Spleen (tissue), 11 donors: ENCODE data around the gene PDE6A. TPM values are rescaled to one million over a fixed set of nuclear protein-coding genes. Genes with fewer than 3 reads are reported as not detected.

Experiments
- DNase-seq: peaks from one replicate; pipeline ENCODE4 v3.0.0-alpha.2; 2020
- H3K27ac ChIP-seq, 8 donors: fragments of 200-600 bp; sonication (generic) in 7 of 8; 1 replicate in 4 of 8; 2 replicates in 4 of 8; pipeline versions ENCODE4 v1.5.0 to v1.8.0; 2016 to 2021; ENCODE audit warnings: inconsistent platforms in 4 of 8, mild to moderate bottlenecking in 4 of 8, moderate library complexity in 1 of 8
- H3K27me3 ChIP-seq, 7 donors: fragments of 200-600 bp; sonication (generic) in 6 of 7; replicated peaks in 1 of 7; 1 replicate in 4 of 7; 2 replicates in 3 of 7; pipeline versions ENCODE4 v1.5.0 to v1.8.0; 2016 to 2021; ENCODE audit warnings: inconsistent platforms in 3 of 7, mild to moderate bottlenecking in 1 of 7
- H3K36me3 ChIP-seq, 6 donors: fragments of 200-600 bp; sonication (generic) in 5 of 6; 1 replicate in 4 of 6; 2 replicates in 2 of 6; pipeline versions ENCODE4 v1.5.0 to v1.8.0; 2016 to 2021; ENCODE audit warnings: inconsistent platforms in 2 of 6
- H3K4me1 ChIP-seq, 6 donors: fragments of 200-600 bp; sonication (generic) in 5 of 6; 1 replicate in 3 of 6; 2 replicates in 3 of 6; pipeline versions ENCODE4 v1.5.0 to v1.8.0; 2016 to 2021; ENCODE audit warnings: inconsistent platforms in 3 of 6
- H3K4me3 ChIP-seq, 8 donors: fragments of 200-600 bp; sonication (generic) in 7 of 8; 1 replicate in 4 of 8; 2 replicates in 4 of 8; pipeline versions ENCODE4 v1.5.0 to v1.8.0; 2016 to 2021; ENCODE audit warnings: inconsistent platforms in 4 of 8, mild to moderate bottlenecking in 4 of 8, moderate library complexity in 2 of 8
- H3K9me3 ChIP-seq, 8 donors: fragments of 200-600 bp; sonication (generic) in 7 of 8; 1 replicate in 4 of 8; 2 replicates in 4 of 8; pipeline versions ENCODE4 v1.5.0 to v1.8.0; 2016 to 2021; ENCODE audit warnings: inconsistent platforms in 4 of 8
- POLR2A ChIP-seq, 3 donors: fragments of 450-650 bp; IDR thresholded peaks; one replicate each; pipeline ENCODE4 v1.5.1; 2017; ENCODE audit warnings: antibody characterized with exemption in 3 of 3, mild to moderate bottlenecking in 1 of 3
- POLR2AphosphoS5 ChIP-seq, 3 donors: sonication (generic); formaldehyde crosslinking; IDR thresholded peaks; one replicate each; pipeline ENCODE4 v1.5.1; 2017; ENCODE audit warnings: antibody characterized with exemption in 3 of 3
- WGBS, 5 donors: extraction: QIAGEN DNeasy Blood & Tissue Kit in 3 of 5; methylation state at CpG; one replicate each; pipeline versions ENCODE4 v1.1.5 to v1.1.7; 2013 to 2018; 5-methylcytosine and 5-hydroxymethylcytosine counted together
- intact Hi-C: fragments of 100-400 bp; cut with DNase I; formaldehyde crosslinking; loops from one replicate; pipeline ENCODE4 v1.15.0; 2023; ENCODE audit warnings: low total_unique reads
- polyA plus RNA-seq, 3 donors: library from polyadenylated mRNA; stranded (reverse); fragments of 200-250 nt; gene quantifications; one replicate each; pipeline ENCODE4 v1.2.1, GENCODE V29; 2013
- total RNA-seq, 7 donors: library from RNA; depleted of rRNA in 3 of 7; stranded (reverse); fragments of >200 nt in 3 of 7; fragmentation: NEBNext Ultra II Directional in 4 of 7; extraction: Animal tissue kit (Norgen Biotek cat#: 25700) in 4 of 7; gene quantifications; one replicate each; pipeline versions ENCODE4 v1.1.0 to v1.2.1, GENCODE V29; 2016 to 2021
- TF ChIP-seq, protein P1 (sequence below), 11 experiments: fragments of 200-600 bp in 7 of 11; fragments of 450-650 bp in 4 of 11; sonication (generic) in 4 of 11; IDR thresholded peaks in 8 of 11; conservative IDR thresholded peaks in 3 of 11; 1 replicate in 7 of 11; 2 replicates in 4 of 11; pipeline versions ENCODE4 v1.4.0 to v1.8.0; 2016 to 2021; ENCODE audit warnings: antibody characterized with exemption in 11 of 11, inconsistent platforms in 4 of 11, mild to moderate bottlenecking in 1 of 11
- donor health status: healthy with polysubstance abuse.
- donor health status: DM: no; HTN: no; CAD: no; lungs with moderate emphysema.
- donor health status: DM: no; HTN: no; CAD: no.
- donor health status: Bipolar disorder and iron deficiency.
- donor health status: healthy.
- donor health status: DM: no; HTN: no; CAD: no.
- donor health status: DM: yes; HTN: yes; CAD: no.

The PDE6A gene
- total and polyA plus RNA-seq, 10 donors: not detected

GRCh38 chr5:149932445-149933350, 11.9 kb downstream of the PDE6A start:
- intact Hi-C loops: no loop called here
- 63 to 74% (median 72%) methylated on average over 25 of the region's 25 CpGs for WGBS, 5 donors
- Histone ChIP-seq H3K36me3 (no peaks in the 10 kb centered on the region), H3K9me3 (no peaks in the 10 kb centered on the region), H3K27ac (peak overlapping the region in 6 of 8 donors; percentile 4 to 63 (median 51)), H3K4me1 (peaks cover 0 to 6% (median under 1%) of the 10 kb centered on the region in 6 donors), H3K4me3 (peak overlapping the region in 5 of 8 donors; percentile 0 to 51 (median 26)), H3K27me3 (peaks cover 0 to 11% (median 0%) of the 10 kb centered on the region in 7 donors)
- peak; percentile 77 for DNase-seq
- TF ChIP-seq, protein P1, sequence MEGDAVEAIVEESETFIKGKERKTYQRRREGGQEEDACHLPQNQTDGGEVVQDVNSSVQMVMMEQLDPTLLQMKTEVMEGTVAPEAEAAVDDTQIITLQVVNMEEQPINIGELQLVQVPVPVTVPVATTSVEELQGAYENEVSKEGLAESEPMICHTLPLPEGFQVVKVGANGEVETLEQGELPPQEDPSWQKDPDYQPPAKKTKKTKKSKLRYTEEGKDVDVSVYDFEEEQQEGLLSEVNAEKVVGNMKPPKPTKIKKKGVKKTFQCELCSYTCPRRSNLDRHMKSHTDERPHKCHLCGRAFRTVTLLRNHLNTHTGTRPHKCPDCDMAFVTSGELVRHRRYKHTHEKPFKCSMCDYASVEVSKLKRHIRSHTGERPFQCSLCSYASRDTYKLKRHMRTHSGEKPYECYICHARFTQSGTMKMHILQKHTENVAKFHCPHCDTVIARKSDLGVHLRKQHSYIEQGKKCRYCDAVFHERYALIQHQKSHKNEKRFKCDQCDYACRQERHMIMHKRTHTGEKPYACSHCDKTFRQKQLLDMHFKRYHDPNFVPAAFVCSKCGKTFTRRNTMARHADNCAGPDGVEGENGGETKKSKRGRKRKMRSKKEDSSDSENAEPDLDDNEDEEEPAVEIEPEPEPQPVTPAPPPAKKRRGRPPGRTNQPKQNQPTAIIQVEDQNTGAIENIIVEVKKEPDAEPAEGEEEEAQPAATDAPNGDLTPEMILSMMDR (IDR thresholded peaks at IDR 0.05 in 8 of 11, conservative IDR thresholded peaks at IDR 0.05 in 3 of 11): peak in 7 of 11 experiments; percentile 17 to 54 (median 35)
- peak in 2 of 3 donors; percentile 20 to 33 for TF ChIP-seq POLR2AphosphoS5 (IDR thresholded peaks at IDR 0.05)
- TF ChIP-seq POLR2A (IDR thresholded peaks at IDR 0.05): no peak

- H3K4me3 ChIP-seq: peak overlapping the region in 3 of 8 donors; percentile 0 to 51 (median 27)
- intact Hi-C loops: no loop called here
- DNase-seq: no peak
These were observed 12.6 kb downstream of the PDE6A start for GRCh38 chr5:149931992-149932436.

GRCh38 chr5:149930749-149931574, 13.6 kb downstream of the PDE6A start:
- peak overlapping the region in 1 of 8 donors; percentile 50 for H3K27ac ChIP-seq

More at GRCh38 chr5:149931992-149932436, 12.6 kb downstream of the PDE6A start:
- Histone ChIP-seq H3K4me1 (peaks cover 0 to 4% (median 0%) of the 10 kb centered on the region in 6 donors), H3K36me3 (no peaks in the 10 kb centered on the region), H3K27ac (peak overlapping the region in 6 of 8 donors; percentile 4 to 63 (median 51)), H3K9me3 (no peaks in the 10 kb centered on the region), H3K27me3 (peaks cover 0 to 11% (median 0%) of the 10 kb centered on the region in 7 donors)
- 76 to 84% (median 80%) methylated on average over 14 of the region's 14 CpGs for WGBS, 5 donors
- TF ChIP-seq POLR2AphosphoS5 (IDR thresholded peaks at IDR 0.05) (no peak), POLR2A (IDR thresholded peaks at IDR 0.05) (no peak)
- TF ChIP-seq, protein P1 (IDR thresholded peaks at IDR 0.05 in 8 of 11, conservative IDR thresholded peaks at IDR 0.05 in 3 of 11): no peak

More at GRCh38 chr5:149930749-149931574, 13.6 kb downstream of the PDE6A start:
- Histone ChIP-seq H3K4me1 (peaks cover 0 to 4% (median 0%) of the 10 kb centered on the region in 6 donors), H3K9me3 (no peaks in the 10 kb centered on the region), H3K36me3 (no peaks in the 10 kb centered on the region), H3K4me3 (peak overlapping the region in 1 of 8 donors; percentile 9), H3K27me3 (peaks cover 0 to 11% (median 0%) of the 10 kb centered on the region in 7 donors)
- WGBS, 5 donors: 66 to 80% (median 73%) methylated on average over 7 of the region's 7 CpGs
- TF ChIP-seq POLR2A (IDR thresholded peaks at IDR 0.05): no peak
- TF ChIP-seq POLR2AphosphoS5 (IDR thresholded peaks at IDR 0.05): no peak
- TF ChIP-seq, protein P1 (IDR thresholded peaks at IDR 0.05 in 8 of 11, conservative IDR thresholded peaks at IDR 0.05 in 3 of 11): no peak
- no peak for DNase-seq
- intact Hi-C loops: no loop called here
